GM19099 (cell line): ENCODE results near the gene CLTCL1.

Experiments used
- POLR2A ChIP-seq: IDR thresholded peaks from 3 replicates; pipeline ENCODE4 v1.6.1; 2011; ENCODE audit warnings: low read depth; ENCODE audit not compliant: insufficient read length; ENCODE audit errors: extremely low read depth

CLTCL1 gene

DNA sequence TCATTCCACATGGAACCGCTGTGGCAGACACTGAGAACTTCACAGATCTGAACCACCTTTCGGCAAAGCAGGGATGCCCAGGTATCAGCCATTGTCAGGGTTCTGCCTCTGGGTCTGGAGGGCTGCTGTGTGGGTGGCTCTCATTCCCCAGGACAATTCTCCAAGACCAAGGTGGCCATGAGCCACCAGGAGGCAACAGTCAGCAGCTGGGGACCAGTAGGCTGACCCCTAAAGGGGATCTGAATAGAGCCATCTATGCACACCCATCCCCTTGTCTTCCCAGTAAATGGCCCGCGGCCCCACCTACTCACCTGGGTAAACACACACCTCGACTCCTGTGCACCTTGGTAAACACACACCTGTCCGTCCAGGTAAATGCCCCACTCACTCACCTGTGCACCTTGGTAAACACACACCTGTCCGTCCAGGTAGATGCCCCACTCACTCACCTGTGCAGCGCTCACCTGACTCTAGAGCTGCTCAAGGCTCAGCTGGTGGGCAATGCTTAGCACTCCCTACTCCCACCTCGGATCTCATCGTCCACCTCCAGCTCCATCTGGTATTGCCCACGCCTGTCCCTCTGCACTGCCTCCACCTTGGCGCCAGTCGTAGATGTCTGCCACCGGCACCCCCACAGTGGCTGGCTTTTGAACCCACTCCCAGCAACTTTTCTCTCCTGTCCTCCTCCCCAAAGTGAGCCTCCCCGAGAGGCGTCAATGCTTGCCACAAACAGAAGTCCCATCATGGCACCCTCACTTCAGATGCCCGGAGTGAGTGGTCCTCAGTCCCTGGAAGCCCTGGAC lies 123.2 kb downstream of the CLTCL1 start:
- TF ChIP-seq POLR2A: no peak

DNA sequence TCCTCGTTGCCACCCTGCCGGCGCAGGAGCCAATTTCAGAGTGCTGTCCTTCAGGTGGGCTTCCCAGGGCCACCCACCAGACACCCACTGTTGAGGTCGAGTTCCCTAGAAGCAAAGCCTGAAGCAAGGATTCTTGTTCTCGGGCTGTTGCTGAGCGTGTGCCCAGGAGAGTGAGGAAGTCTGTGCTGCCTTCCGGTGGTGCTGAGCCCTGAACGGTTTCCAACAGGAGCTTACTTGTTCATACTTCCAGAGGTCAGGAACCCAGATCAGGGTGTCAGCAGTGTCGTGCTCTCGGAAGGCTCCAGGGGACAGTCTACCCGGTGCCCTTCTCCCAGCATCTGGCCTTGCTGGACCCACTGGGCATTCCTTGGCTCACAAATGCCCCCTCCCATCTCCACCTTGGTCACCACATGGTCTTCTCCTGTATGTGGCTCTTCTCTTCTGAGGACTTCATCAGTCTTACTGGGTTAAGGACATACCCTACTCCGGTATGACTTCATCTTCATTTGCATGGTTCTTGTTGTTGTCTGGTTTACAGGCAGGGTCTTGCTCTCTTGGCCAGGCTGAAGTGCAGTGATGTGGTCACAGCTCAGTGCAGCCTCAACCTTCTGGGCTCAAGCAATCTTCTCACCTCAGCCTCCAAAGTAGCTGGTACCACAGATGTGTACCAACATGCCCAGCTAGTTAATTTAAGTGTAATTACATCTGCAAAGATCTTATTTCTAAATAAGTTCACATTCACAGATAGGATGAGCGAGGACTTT lies 124.2 kb downstream of the CLTCL1 start:
- no peak for TF ChIP-seq POLR2A

DNA sequence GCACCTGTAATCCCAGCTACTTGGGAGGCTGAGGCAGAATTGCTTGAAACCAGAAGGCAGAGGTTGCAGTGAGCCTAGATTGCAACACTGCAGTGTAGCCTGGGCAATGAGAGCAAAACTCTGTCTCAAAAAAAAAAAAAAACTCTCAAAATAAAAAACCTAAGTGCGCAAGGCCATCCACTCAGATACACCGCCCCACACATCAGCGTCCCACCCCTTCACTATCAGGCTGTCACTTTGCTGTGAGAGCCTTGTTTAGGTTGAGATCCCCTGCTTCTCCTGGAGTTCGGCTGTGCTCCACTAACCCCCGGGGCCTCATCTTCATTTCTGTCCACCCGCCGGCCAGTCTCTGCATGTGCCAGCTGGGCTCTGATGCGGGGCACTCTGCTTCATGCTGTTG lies 125.1 kb downstream of the CLTCL1 start:
- no peak for TF ChIP-seq POLR2A

GRCh38 chr22:19164425-19164824 lies 127.1 kb downstream of the CLTCL1 start:
- TF ChIP-seq POLR2A: no peak

- no peak for TF ChIP-seq POLR2A
Measured at GRCh38 chr22:19152942-19153883, 138.3 kb downstream of the CLTCL1 start.

GRCh38 chr22:19151329-19152191 lies 140.0 kb downstream of the CLTCL1 start:
- no peak for TF ChIP-seq POLR2A

DNA sequence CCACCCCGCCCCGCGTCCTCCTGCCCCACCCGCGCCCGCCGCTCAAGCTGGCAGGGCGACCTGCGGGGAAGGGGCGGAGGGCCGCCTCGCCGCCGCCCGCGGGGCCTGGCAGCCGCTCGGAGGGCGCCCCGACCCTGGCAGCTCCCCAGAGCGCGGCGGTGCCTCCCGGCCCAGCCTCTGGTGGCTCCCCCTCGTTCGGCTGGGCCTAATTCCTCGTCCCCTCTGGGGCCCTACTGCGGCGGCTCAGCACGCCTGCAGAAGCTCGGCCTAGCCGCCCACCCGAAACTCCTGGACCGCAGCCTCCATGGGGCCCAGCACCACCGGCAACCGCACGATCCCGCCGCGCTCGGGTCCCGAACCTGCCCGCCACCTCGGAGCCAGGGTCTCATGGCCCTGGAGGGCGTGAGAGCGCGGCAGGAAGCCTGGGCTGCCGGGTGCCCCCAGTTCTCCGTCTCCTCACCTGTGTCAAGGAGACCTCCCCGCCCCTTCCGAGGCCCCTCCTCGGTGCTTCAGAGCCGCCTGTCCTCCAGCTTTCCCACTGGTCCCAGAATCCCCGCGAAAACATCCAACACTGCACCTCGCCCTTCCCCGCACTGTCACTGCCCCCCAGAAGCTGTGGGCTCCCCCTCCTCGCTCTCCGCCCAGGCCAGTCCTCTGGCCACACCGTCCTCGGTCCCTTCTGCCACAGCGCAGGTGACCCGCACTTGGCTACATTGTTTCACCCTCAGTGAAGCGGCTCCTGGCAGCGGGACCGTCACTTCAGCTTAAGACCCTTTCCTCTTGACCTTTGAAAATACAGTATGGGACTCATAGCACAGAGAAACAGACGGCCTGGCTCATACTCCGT lies 140.8 kb downstream of the CLTCL1 start:
- TF ChIP-seq POLR2A: no peak

GRCh38 chr22:19149991-19150390 lies 141.5 kb downstream of the CLTCL1 start, which contains the start of gene GSC2:
Gene GSC2, minus strand, starts transcription at chr22:19150292. Its CDS starts 9 bp downstream, at chr22:19150283.
- no peak for TF ChIP-seq POLR2A

- no peak for TF ChIP-seq POLR2A
Measured at GRCh38 chr22:19149047-19149883, 142.3 kb downstream of the CLTCL1 start.

DNA sequence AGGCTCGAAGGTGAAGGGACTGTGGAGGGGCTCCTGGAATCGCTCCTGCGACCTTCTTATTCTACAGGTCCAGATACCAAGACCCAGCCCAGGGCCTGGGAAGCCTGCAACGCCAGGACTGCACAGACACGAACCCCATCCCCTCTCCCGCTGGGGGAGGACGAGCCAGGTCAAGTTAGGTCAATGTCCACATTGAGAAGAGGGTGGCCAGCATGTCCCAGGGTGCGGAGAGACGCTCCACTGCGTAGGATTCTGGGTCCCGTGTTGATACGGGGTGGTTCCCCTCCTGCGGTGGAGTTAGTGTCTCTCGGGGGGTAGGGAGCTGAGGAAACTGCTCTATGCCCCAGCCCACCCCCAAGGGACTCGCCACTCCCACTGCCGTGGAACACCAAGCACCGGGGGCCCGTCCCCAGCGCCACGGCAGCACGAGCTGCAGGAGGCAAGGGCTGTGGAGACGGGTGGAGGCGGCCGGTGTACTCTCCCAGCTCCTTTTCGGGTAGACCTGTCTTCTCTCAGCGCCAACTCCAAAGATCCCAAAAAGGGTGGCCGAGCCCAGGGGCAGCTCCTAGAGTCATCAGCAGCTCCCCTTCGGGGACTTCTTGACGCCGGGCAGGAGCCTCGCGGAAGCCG lies 143.0 kb downstream of the CLTCL1 start:
- TF ChIP-seq POLR2A: no peak

DNA sequence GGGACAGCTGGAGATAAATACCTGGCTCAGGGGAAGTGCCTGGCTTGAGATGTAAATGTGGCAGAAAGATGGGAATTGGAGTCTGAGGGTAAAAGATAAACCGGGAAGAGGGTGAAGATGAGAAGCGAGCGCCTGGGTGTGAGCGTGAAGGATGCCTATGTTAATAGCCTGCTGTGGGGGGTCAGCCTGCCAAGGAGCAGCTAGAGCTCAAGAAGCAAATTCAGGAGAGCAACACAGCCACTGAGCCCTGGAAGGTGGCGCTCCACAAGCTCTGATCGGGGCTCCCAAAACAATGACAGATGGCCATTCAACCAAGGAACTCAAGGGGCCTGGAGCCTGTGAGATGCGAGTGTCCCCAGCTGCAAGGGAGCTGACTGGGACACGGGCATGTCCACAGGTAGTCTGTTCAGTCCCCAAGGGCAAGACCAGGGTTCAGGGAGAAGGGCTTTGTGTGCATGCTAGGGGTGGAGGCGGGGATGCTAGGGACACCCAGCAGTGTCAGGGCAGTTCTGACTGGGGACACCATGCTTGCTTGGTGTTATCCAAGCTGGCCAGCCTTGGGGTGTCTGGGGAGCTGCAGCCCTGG lies 144.2 kb downstream of the CLTCL1 start:
- no peak for TF ChIP-seq POLR2A
